Measurements from ENCODE around the gene PTPRN2.

The PTPRN2 gene

GRCh38 chr7:158374146-158374545, 213.5 kb downstream of the PTPRN2 start:
- TF ChIP-seq, protein P1, sequence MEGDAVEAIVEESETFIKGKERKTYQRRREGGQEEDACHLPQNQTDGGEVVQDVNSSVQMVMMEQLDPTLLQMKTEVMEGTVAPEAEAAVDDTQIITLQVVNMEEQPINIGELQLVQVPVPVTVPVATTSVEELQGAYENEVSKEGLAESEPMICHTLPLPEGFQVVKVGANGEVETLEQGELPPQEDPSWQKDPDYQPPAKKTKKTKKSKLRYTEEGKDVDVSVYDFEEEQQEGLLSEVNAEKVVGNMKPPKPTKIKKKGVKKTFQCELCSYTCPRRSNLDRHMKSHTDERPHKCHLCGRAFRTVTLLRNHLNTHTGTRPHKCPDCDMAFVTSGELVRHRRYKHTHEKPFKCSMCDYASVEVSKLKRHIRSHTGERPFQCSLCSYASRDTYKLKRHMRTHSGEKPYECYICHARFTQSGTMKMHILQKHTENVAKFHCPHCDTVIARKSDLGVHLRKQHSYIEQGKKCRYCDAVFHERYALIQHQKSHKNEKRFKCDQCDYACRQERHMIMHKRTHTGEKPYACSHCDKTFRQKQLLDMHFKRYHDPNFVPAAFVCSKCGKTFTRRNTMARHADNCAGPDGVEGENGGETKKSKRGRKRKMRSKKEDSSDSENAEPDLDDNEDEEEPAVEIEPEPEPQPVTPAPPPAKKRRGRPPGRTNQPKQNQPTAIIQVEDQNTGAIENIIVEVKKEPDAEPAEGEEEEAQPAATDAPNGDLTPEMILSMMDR (IDR thresholded peaks at IDR 0.05; ENCODE audit: low read depth, low read length), result no peak
- no peak for DNase-seq (ENCODE audit: extremely low read depth, low read depth)

GRCh38 chr7:158373476-158374133, 214.0 kb downstream of the PTPRN2 start:
- no peak for DNase-seq (ENCODE audit: extremely low read depth, low read depth)
- TF ChIP-seq, protein P1 (IDR thresholded peaks at IDR 0.05; ENCODE audit: low read depth, low read length), result no peak

DNA sequence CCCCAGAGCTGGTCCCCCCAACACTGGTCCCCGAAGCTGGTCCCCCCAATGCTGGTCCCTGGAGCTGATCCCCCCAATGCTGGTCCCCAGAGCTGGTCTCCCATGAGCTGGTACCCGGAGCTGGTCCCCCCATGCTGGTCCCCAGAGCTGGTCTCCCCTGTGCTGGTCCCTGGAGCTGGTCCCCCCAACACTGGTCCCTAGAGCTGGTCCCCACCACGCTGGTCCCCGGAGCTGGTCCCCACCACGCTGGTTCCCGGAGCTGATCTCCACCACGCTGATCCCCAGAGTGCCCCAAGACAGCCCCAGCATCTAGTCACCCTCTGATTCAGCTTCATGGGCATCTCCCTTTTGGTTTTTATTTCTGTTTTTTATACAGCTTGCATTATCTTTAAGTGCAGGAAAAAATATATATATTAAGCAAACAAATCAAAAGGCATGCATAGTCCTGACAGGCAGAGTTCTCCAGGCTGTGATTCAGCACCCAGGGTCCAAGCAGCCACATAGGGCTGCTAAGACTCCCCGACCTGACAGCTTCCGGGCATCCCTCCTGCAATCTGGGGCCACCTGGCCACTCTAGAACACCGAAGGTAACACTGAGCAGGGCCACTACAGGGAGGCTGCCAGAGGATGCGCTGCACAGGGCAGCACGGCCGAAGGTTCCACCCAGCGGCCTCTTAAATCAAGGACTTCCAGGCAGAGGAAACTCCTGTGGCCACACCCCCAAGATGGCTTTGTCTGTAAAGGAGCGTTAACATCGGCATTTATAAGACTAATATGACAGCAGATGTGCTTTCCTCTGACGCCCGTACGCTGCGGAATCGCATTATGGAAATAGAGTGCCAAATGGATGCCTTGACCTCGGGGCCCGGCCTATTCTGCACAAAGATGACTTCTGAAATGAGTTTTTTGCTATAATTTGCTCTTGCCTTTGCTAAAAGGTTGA, 215.0 kb downstream of the PTPRN2 start:
- TF ChIP-seq, protein P1 (IDR thresholded peaks at IDR 0.05; ENCODE audit: low read depth, low read length), result no peak
- DNase-seq (ENCODE audit: extremely low read depth, low read depth), result no peak

DNA sequence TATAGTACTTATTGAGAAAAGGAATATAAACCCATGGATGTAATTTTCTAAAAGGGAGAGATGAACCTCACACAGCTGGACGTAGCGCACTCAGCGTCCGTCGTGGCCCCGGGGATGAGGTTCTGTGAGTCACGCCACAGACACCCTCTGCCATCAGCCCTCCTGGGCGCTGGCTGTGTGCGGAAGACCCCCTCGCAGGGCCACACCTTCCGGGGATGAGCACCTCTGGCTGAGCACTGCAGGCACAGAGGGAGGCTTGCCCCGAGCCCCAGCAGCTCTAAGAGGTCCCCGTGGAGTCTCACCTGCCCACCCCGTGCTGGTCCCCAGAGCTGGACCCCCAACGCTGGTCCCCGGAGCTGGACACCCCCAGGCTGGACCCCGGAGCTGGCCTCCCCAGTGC, 215.8 kb downstream of the PTPRN2 start:
- TF ChIP-seq, protein P1 (IDR thresholded peaks at IDR 0.05; ENCODE audit: low read depth, low read length), result no peak
- no peak for DNase-seq (ENCODE audit: extremely low read depth, low read depth)

- DNase-seq (ENCODE audit: extremely low read depth, low read depth), result no peak
- TF ChIP-seq, protein P1 (IDR thresholded peaks at IDR 0.05; ENCODE audit: low read depth, low read length), result no peak
Observed at GRCh38 chr7:158369866-158370265, 217.8 kb downstream of the PTPRN2 start.

GRCh38 chr7:158369290-158369689, 218.3 kb downstream of the PTPRN2 start:
- no peak for DNase-seq (ENCODE audit: extremely low read depth, low read depth)
- TF ChIP-seq, protein P1 (IDR thresholded peaks at IDR 0.05; ENCODE audit: low read depth, low read length), result no peak

DNA sequence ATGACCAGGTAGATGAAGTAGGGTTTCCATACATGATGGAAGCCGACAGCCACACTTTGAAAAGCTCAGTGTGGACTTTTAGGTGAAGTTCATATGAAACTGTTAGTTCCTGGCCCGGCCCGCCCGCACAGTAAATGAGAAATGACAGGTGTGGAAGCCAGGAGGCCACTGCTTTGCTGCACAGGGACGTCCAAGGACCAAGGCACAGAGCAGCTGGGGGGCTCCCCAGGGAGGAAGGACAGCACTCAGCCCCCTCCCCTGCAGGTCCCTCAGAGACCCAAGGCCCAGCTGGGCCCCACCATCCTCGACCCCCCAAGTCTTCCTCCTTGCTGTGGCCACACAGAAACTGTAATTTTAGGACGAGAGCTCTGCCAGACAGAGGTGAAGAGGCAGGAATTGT, 219.2 kb downstream of the PTPRN2 start:
- no peak for DNase-seq (ENCODE audit: extremely low read depth, low read depth)
- TF ChIP-seq, protein P1 (IDR thresholded peaks at IDR 0.05; ENCODE audit: low read depth, low read length), result no peak

All from AG09319 (cell line).